Hepatocyte (in vitro differentiated cells): Measurements from ENCODE around the gene S100A11.

Source experiments
- CTCF ChIP-seq: fragments of 200-600 bp; sonication (generic); IDR thresholded peaks from 2 replicates; pipeline ENCODE4 v1.5.1; 2016; ENCODE audit warnings: antibody characterized with exemption, mild to moderate bottlenecking; ENCODE audit not compliant: poor library complexity
- EZH2 ChIP-seq: fragments of 200-600 bp; sonication (generic); IDR thresholded peaks from 2 replicates; pipeline ENCODE4 v1.6.1; 2016; ENCODE audit warnings: antibody characterized with exemption, mild to moderate bottlenecking, borderline replicate concordance

GRCh38 chr1:152000964-152001630, 35.7 kb downstream of the S100A11 start:
- TF ChIP-seq EZH2 = no peak
- TF ChIP-seq CTCF = no peak
